Activated CD8-positive, alpha-beta T cell treated with anti-CD3 and anti-CD28 coated beads for 36 hours (primary cell): ENCODE data around the gene CFH. TPM values are rescaled to one million over a fixed set of nuclear protein-coding genes. Genes with fewer than 3 reads are reported as not detected.

Source experiments
- ATAC-seq: fragments of 200-7000 bp; cut with Tn5 transposase; one replicate; pipeline ENCODE4 v1.10.0; 2021; ENCODE audit warnings: mild to moderate bottlenecking, moderate library complexity
- CTCF ChIA-PET: fragments of 350-600 bp; sonication (Branson Sonifier 250); formaldehyde crosslinking; loops from one replicate; lab custom pipeline; 2021; ENCODE audit warnings: antibody characterized with exemption; lab: Charles Lee
- POLR2A ChIA-PET: fragments of 350-600 bp; sonication (Branson Sonifier 250); formaldehyde crosslinking; loops from one replicate; lab custom pipeline; 2021; ENCODE audit warnings: antibody characterized with exemption; lab: Charles Lee
- DNase-seq: peaks from one replicate; pipeline ENCODE4 v3.0.0-alpha.2; 2020
- H3K27ac Mint-ChIP-seq: one replicate; pipeline ENCODE4 v1.8.0; 2021; ENCODE audit warnings: mild to moderate bottlenecking, mixed read lengths
- H3K27me3 Mint-ChIP-seq: one replicate; pipeline ENCODE4 v1.8.0; 2021; ENCODE audit warnings: mixed read lengths
- H3K36me3 Mint-ChIP-seq: one replicate; pipeline ENCODE4 v1.8.0; 2021; ENCODE audit warnings: low read depth, mixed read lengths
- H3K4me1 Mint-ChIP-seq: one replicate; pipeline ENCODE4 v1.8.0; 2021; ENCODE audit warnings: low read depth, mixed read lengths
- H3K4me3 Mint-ChIP-seq: one replicate; pipeline ENCODE4 v1.8.0; 2021; ENCODE audit warnings: mild to moderate bottlenecking, moderate library complexity, mixed read lengths
- H3K9me3 Mint-ChIP-seq: one replicate; pipeline ENCODE4 v1.8.0; 2021; ENCODE audit warnings: mixed read lengths
- CTCF ChIP-seq: fragments of 200-600 bp; IDR thresholded peaks from one replicate; pipeline ENCODE4 v1.8.0; 2022; ENCODE audit warnings: antibody characterized with exemption, mild to moderate bottlenecking
- intact Hi-C: fragments of 100-400 bp; cut with micrococcal nuclease; formaldehyde crosslinking; loops from one replicate; pipeline ENCODE4 v1.10.0; 2022
- total RNA-seq, 2 experiments: library from RNA; stranded (reverse); gene quantifications; one replicate each; pipeline ENCODE4 v1.2.3, GENCODE V29; 2021

Gene CFH
- total RNA-seq, 2 experiments from 2014 or later: 0.38 to 0.68 TPM

GRCh38 chr1:196674908-196675307 lies 23.1 kb downstream of the CFH start:
- TF ChIP-seq CTCF: no peak
- ATAC-seq (no peak), DNase-seq (no peak)
- no peaks in the 10 kb centered on the region for H3K36me3 Mint-ChIP-seq
- no peaks in the 10 kb centered on the region for H3K4me1 Mint-ChIP-seq
- H3K27ac Mint-ChIP-seq: no peak overlapping the region
- no peaks in the 10 kb centered on the region for H3K9me3 Mint-ChIP-seq
- H3K4me3 Mint-ChIP-seq: no peak overlapping the region
- no peaks in the 10 kb centered on the region for H3K27me3 Mint-ChIP-seq
- POLR2A ChIA-PET: no interaction called here
- CTCF ChIA-PET: no interaction called here
- intact Hi-C loops: no loop called here

DNA sequence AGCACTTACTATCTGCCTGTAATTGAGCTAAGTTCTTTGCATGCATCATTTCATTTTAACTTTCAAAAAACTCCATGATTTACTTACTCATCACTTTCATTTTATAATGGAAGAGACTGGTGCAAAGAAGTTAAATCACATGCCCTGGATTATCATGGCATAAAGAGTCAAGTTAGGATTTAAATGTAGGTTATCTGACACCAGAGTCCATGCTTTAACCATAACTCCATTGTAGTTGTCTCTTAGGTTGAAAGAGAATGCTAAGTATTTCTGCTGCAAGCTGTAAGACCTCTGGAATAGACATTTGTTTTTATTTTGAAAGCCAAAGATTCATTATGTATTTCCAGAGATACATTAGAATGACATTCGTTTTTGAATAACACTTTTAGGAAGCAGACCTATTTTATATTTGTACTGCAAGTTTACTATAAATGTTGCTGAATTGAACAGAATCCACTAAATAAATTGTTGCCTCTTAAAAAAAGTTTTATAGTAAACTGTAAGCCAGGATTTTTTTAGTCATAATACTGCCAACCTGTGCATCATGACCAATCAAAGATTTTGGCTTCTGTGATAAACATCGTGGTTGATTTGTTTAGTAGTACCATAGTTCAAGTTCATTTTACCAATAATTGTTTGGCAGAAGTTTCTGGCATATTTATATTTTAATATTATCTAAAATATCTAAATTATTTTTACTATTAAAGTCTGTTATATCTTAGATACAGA lies 26.1 kb downstream of the CFH start:
- intact Hi-C loops: no loop called here
- no peaks in the 10 kb centered on the region for H3K36me3 Mint-ChIP-seq
- ChIA-PET POLR2A (no interaction called here), CTCF (no interaction called here)
- ATAC-seq: no peak
- no peak for DNase-seq
- H3K27ac Mint-ChIP-seq: no peak overlapping the region
- H3K27me3 Mint-ChIP-seq: no peaks in the 10 kb centered on the region
- TF ChIP-seq CTCF: no peak
- H3K4me1 Mint-ChIP-seq: no peaks in the 10 kb centered on the region
- H3K9me3 Mint-ChIP-seq: no peaks in the 10 kb centered on the region
- H3K4me3 Mint-ChIP-seq: no peak overlapping the region

DNA sequence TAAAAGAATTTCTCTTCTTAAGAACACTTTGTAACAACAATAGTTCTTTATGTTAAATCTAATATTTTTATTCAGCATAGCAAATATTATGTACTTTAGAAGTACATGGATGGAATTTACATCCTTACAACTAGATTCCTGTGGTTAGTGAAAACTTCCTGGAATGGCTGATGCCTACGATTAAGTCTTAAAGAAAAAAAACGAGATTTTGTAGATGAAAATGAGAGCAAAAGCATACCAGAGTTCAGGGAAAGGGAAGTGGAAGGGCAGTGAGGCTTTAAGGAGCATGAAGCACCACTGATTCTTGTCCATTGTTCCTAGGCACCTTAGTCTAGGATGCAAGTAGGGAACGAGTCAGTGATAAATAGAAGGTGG lies 26.7 kb downstream of the CFH start:
- no peak for TF ChIP-seq CTCF
- no peaks in the 10 kb centered on the region for H3K9me3 Mint-ChIP-seq
- H3K4me1 Mint-ChIP-seq: no peaks in the 10 kb centered on the region
- no peak overlapping the region for H3K27ac Mint-ChIP-seq
- no peak for DNase-seq
- no peaks in the 10 kb centered on the region for H3K27me3 Mint-ChIP-seq
- CTCF ChIA-PET: no interaction called here
- no peak overlapping the region for H3K4me3 Mint-ChIP-seq
- ATAC-seq: no peak
- POLR2A ChIA-PET: no interaction called here
- H3K36me3 Mint-ChIP-seq: no peaks in the 10 kb centered on the region
- intact Hi-C loops: no loop called here

DNA sequence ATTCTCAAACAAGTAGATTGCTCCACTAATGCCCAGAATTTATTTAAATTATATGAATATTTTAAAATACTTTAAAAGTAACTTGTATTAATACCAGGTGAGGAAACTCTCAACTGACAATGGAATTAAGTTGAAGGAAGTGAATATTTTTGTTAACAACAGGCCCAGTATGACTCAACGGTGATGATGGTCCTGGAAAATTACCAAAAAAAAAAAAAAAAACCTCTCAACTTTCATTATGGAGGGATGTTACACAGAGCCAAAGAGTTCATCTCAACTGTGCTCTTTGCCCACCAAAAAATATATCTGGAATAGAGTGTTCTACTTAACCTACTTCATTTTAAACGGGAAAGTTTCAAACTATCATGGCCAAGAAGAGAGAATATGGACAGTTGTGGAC lies 28.3 kb downstream of the CFH start:
- ATAC-seq (no peak), DNase-seq (no peak)
- Mint-ChIP-seq H3K4me1 (no peaks in the 10 kb centered on the region), H3K27me3 (no peaks in the 10 kb centered on the region), H3K36me3 (no peaks in the 10 kb centered on the region), H3K9me3 (no peaks in the 10 kb centered on the region), H3K27ac (no peak overlapping the region), H3K4me3 (no peak overlapping the region)
- intact Hi-C loops: no loop called here
- ChIA-PET CTCF (no interaction called here), POLR2A (no interaction called here)
- TF ChIP-seq CTCF: no peak

GRCh38 chr1:196684476-196684875 lies 32.6 kb downstream of the CFH start:
- ChIA-PET CTCF (no interaction called here), POLR2A (no interaction called here)
- no peak for TF ChIP-seq CTCF
- H3K4me3 Mint-ChIP-seq: no peak overlapping the region
- ATAC-seq (no peak), DNase-seq (no peak)
- H3K4me1 Mint-ChIP-seq: no peaks in the 10 kb centered on the region
- no peak overlapping the region for H3K27ac Mint-ChIP-seq
- intact Hi-C loops: no loop called here
- no peaks in the 10 kb centered on the region for H3K27me3 Mint-ChIP-seq
- H3K36me3 Mint-ChIP-seq: no peaks in the 10 kb centered on the region
- H3K9me3 Mint-ChIP-seq: no peaks in the 10 kb centered on the region
